SU-DHL-6 (cell line): ENCODE measurements around the gene STX8.
"Not testable (repeated sequence)": the region's sequence is repeated elsewhere in the genome, so short reads cannot be mapped to it uniquely, and the experiment has no call there.

Experiments
- H2AFZ ChIP-seq: fragments of 200-600 bp; sonication (generic); 2 replicates; pipeline ENCODE4 v1.6.1; 2014; ENCODE audit warnings: low read depth, mild to moderate bottlenecking, moderate library complexity, mixed read lengths, antibody characterized with exemption, low read length; ENCODE audit not compliant: severe bottlenecking
- H3F3A ChIP-seq: fragments of 200-600 bp; shearing (Covaris generic); 2 replicates; pipeline ENCODE4 v1.6.0; 2016; ENCODE audit warnings: antibody characterized with exemption, mild to moderate bottlenecking; ENCODE audit not compliant: insufficient read depth
- H3K27ac ChIP-seq: fragments of 200-600 bp; sonication (generic); 2 replicates; pipeline ENCODE4 v1.5.1; 2016; ENCODE audit warnings: low read depth, mild to moderate bottlenecking, low read length, moderate library complexity, mixed read lengths
- H3K27me3 ChIP-seq: fragments of 200-600 bp; sonication (generic), shearing (Covaris generic); 2 replicates; pipeline ENCODE4 v1.6.0; 2014; ENCODE audit warnings: mild to moderate bottlenecking, low read length
- H3K36me3 ChIP-seq: fragments of 200-600 bp; sonication (generic); 2 replicates; pipeline ENCODE4 v1.6.1; 2014; ENCODE audit warnings: mild to moderate bottlenecking, low read length, mixed read lengths
- H3K4me2 ChIP-seq: fragments of 300-600, 200-600 bp; shearing (Covaris generic), sonication (generic); 2 replicates; pipeline ENCODE4 v1.6.0; 2014; ENCODE audit warnings: low read length, low read depth, mild to moderate bottlenecking; ENCODE audit not compliant: poor library complexity, severe bottlenecking
- H3K4me3 ChIP-seq: fragments of 200-600 bp; sonication (generic); 2 replicates; pipeline ENCODE4 v1.5.1; 2014; ENCODE audit warnings: antibody characterized with exemption, low read length, mild to moderate bottlenecking, mixed read lengths; ENCODE audit not compliant: insufficient read depth, poor library complexity, severe bottlenecking
- H3K79me2 ChIP-seq: fragments of 200-600 bp; sonication (generic); 2 replicates; pipeline ENCODE4 v1.6.1; 2014; ENCODE audit warnings: mild to moderate bottlenecking, low read length, moderate library complexity; ENCODE audit not compliant: insufficient read depth
- H3K9ac ChIP-seq: fragments of 200-600 bp; sonication (generic); 2 replicates; pipeline ENCODE4 v1.7.0; 2014; ENCODE audit warnings: mild to moderate bottlenecking, low read length
- H3K9me2 ChIP-seq: fragments of 200-600 bp; sonication (generic); replicated peaks from 2 replicates; pipeline ENCODE4 v1.6.1; 2014; ENCODE audit warnings: low read length; ENCODE audit not compliant: insufficient read depth
- H3K9me3 ChIP-seq: fragments of 200-600 bp; sonication (generic); 2 replicates; pipeline ENCODE4 v1.6.1; 2014; ENCODE audit warnings: low read length, mixed read lengths; ENCODE audit not compliant: insufficient read depth
- H4K20me1 ChIP-seq: fragments of 200-600 bp; sonication (generic); 2 replicates; pipeline ENCODE4 v1.6.1; 2014; ENCODE audit warnings: low read depth, mild to moderate bottlenecking, antibody characterized with exemption, low read length, moderate library complexity, mixed read lengths
- EZH2phosphoT487 ChIP-seq: fragments of 200-600 bp; sonication (generic), shearing (Covaris generic); conservative IDR thresholded peaks from 2 replicates; pipeline ENCODE4 v1.6.1; 2018; ENCODE audit warnings: mild to moderate bottlenecking, antibody characterized with exemption, low read length, moderate library complexity, mixed read lengths
- TF ChIP-seq, protein P1 (sequence below): fragments of 200-600 bp; sonication (generic); IDR thresholded peaks from one replicate; pipeline ENCODE4 v1.5.1; 2017; ENCODE audit warnings: antibody characterized with exemption, mild to moderate bottlenecking, low read length, moderate library complexity; ENCODE audit not compliant: insufficient read depth, poor library complexity, severe bottlenecking

STX8 gene

DNA sequence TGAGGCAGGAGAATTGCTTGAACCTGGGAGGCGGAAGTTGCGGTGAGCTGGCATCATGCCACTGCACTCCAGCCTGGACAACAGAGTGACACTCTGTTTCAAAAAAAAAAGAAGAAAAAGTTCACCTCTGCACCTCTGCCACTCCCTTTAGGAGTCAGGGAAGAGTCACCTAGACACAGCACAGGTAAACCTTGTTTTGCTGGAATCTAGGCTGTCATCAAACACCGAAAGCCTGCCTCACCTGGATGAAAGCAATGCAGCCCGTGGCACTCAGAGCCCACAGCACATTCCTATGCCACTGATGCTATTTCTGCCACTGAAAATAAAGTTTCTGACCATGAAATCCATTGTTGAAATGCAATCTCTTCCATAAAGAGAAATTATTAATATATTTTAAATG, 23.0 kb upstream of the STX8 start:
- Histone ChIP-seq H3K9me2 (no peaks in the 10 kb centered on the region), H2AFZ (no peak overlapping the region), H3K79me2 (no peaks in the 10 kb centered on the region), H3K27ac (no peak overlapping the region), H3K9me3 (no peaks in the 10 kb centered on the region), H3K4me3 (no peak overlapping the region), H3K9ac (no peak overlapping the region), H3K36me3 (no peaks in the 10 kb centered on the region), H3K4me2 (no peak overlapping the region), H3K27me3 (no peaks in the 10 kb centered on the region), H3F3A (no peaks in the 10 kb centered on the region), H4K20me1 (no peaks in the 10 kb centered on the region)
- TF ChIP-seq, protein P1, sequence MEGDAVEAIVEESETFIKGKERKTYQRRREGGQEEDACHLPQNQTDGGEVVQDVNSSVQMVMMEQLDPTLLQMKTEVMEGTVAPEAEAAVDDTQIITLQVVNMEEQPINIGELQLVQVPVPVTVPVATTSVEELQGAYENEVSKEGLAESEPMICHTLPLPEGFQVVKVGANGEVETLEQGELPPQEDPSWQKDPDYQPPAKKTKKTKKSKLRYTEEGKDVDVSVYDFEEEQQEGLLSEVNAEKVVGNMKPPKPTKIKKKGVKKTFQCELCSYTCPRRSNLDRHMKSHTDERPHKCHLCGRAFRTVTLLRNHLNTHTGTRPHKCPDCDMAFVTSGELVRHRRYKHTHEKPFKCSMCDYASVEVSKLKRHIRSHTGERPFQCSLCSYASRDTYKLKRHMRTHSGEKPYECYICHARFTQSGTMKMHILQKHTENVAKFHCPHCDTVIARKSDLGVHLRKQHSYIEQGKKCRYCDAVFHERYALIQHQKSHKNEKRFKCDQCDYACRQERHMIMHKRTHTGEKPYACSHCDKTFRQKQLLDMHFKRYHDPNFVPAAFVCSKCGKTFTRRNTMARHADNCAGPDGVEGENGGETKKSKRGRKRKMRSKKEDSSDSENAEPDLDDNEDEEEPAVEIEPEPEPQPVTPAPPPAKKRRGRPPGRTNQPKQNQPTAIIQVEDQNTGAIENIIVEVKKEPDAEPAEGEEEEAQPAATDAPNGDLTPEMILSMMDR: no peak
- no peak for TF ChIP-seq EZH2phosphoT487

DNA sequence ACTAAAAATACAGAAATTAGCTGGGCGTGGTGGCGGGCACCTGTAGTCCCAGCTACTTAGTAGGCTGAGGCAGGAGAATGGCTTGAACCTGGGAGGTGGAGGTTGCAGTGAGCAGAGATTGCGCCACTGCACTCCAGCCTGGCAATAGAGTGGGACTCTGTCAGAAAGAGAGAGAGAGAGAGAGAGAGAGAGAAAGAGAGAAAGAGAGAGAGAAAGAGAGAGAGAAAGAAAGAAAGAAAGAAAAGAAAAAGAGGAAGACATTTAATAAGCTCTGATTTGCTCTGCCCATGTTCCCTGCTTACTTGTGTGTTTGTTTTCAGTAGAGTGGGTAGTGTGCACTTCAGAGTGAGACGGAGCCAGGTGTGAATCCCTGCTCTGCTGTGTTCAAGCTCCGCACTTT, 22.0 kb upstream of the STX8 start:
- H3K79me2 ChIP-seq, H3K9ac ChIP-seq, H3K9me3 ChIP-seq, H3K4me3 ChIP-seq, H3F3A ChIP-seq, H3K9me2 ChIP-seq, H3K4me2 ChIP-seq, H3K27me3 ChIP-seq, H3K36me3 ChIP-seq, H3K27ac ChIP-seq, H2AFZ ChIP-seq, H4K20me1 ChIP-seq: not testable (repeated sequence)

DNA sequence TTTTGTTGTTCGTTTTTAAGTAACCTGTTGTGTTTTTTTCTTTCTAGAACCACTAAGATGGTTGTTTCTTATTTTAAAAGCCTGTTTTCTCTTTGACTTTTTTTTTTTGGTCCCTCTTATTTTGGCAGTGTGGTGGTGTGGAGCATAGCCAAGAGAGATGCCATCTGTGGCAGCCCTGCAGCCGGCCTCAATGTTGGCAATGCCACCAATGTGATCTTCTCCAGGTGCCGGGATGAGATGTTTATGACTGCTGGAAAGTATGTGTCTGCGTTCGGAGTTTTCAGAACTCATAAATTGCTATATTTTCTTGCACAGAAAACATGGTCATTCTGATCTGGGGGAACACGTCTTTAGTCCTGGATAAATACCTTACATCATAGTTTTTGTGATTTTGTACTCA, 18.4 kb upstream of the STX8 start:
- no peaks in the 10 kb centered on the region for H3K9me2 ChIP-seq
- no peak overlapping the region for H3K9ac ChIP-seq
- no peak overlapping the region for H2AFZ ChIP-seq
- no peaks in the 10 kb centered on the region for H4K20me1 ChIP-seq
- H3K27ac ChIP-seq: no peak overlapping the region
- H3K36me3 ChIP-seq: no peaks in the 10 kb centered on the region
- H3K27me3 ChIP-seq: no peaks in the 10 kb centered on the region
- TF ChIP-seq EZH2phosphoT487: no peak
- TF ChIP-seq, protein P1: no peak
- H3K4me2 ChIP-seq: no peak overlapping the region
- H3F3A ChIP-seq: no peaks in the 10 kb centered on the region
- H3K4me3 ChIP-seq: no peak overlapping the region
- H3K9me3 ChIP-seq: no peaks in the 10 kb centered on the region
- no peaks in the 10 kb centered on the region for H3K79me2 ChIP-seq

DNA sequence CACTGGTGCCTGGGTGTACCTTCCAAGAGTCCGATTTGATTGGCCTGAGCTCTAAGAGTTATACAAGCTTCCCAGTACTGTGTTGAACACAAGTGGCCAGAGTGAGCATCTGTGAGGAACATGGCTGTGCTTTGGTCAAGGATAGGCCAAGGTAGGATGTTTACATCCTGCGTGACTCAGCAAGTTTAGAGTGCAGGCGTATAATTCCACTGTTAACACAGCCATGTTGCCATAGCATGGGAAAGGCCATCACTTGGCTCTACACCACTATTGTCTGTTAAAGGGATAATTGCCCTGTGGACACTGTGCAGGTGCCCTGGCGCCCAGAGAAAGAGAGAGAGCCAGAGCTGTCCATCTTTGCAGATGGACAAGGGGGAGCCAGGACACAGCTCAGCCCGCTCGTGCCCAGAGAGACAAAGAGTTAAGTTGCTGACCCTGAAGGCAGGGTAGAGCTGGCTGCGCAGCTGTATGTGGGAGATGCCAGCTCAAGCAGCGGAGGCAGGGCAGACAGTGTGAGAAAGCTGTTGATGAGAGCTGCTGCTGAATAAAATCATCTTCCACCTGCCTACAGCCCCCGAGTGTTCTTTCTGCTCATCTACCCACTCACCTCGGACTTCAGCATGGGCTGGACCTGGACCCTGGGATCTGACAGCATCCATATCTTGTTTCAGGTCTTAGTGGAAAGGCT, 12.5 kb upstream of the STX8 start:
- Histone ChIP-seq H2AFZ (no peak overlapping the region), H3K4me3 (no peak overlapping the region), H3K27ac (no peak overlapping the region), H3K4me2 (no peak overlapping the region), H4K20me1 (no peaks in the 10 kb centered on the region), H3K9ac (no peak overlapping the region), H3K27me3 (no peaks in the 10 kb centered on the region), H3K36me3 (no peaks in the 10 kb centered on the region), H3K79me2 (no peaks in the 10 kb centered on the region), H3F3A (no peaks in the 10 kb centered on the region), H3K9me3 (peaks cover 11% of the 10 kb centered on the region; the same call in 1 of the 2 replicates), H3K9me2 (no peaks in the 10 kb centered on the region)
- no peak for TF ChIP-seq EZH2phosphoT487
- TF ChIP-seq, protein P1: no peak
